ENCODE data around the gene RUSC1. TPM values are rescaled to one million over a fixed set of nuclear protein-coding genes. Genes with fewer than 3 reads are reported as not detected.

RUSC1 gene
- total RNA-seq, 1 donor: 15.6 TPM

DNA sequence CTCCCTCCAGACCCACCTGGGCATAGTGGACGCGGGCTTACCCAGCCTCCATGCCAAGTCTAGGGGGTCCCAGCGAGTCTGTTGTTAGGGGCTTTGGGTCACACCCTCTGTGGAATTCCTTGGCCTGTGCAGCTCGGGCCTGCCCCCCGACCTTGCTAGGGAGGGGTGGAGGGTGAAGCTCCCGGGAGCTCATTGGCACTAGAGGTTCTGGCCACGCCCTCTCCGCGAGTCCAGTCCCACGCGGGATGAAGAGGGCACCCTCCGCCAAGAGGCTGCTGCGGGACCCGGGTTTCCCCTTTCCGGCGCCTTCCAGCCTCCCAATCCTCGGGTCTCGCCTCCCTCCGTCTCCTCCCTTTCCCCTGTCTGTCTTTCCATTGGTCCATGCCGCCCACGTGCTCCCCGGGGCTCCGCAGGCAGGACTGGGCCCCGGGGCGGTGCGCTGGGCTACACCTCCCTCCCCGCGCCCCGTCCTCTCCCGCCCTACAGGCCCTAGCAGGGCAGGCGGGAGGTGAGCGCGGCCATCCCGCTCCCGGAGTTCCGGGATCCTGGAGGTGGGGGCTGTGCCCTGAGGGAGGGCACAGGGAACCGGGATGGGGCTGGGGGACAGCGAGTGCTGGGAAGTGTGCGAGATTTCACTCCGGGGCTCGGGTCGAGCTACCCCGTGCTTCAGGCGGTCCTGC lies 3.5 kb downstream of the RUSC1 start:
- DNase-seq (ENCODE audit: insufficient read length, low spot score, missing footprints): peak; percentile 100
- peak overlapping the region; percentile 86 for H2AFZ ChIP-seq (ENCODE audit: low read length)
- peaks cover 19% of the 10 kb centered on the region for H3K36me3 ChIP-seq (ENCODE audit: insufficient read depth, low read length)
- H3K4me2 ChIP-seq (ENCODE audit: insufficient read depth, low read length): peak overlapping the region; percentile 99
- H3K4me3 ChIP-seq (ENCODE audit: insufficient read depth, low read length): peak overlapping the region; percentile 86
- peaks cover 27% of the 10 kb centered on the region for H3K4me1 ChIP-seq (ENCODE audit: insufficient read depth, low read length)
- H4K20me1 ChIP-seq (ENCODE audit: insufficient read depth, low read length): peaks cover 27% of the 10 kb centered on the region
- H3K9me3 ChIP-seq (ENCODE audit: low read depth, low read length): no peaks in the 10 kb centered on the region
- H3K27me3 ChIP-seq (ENCODE audit: insufficient read depth, low read length): no peaks in the 10 kb centered on the region
- peak overlapping the region; percentile 70 for H3K27ac ChIP-seq (ENCODE audit: low read depth, low read length)
- TF ChIP-seq CTCF (IDR thresholded peaks at IDR 0.05; ENCODE audit: extremely low read depth, low read depth, low read length): no peak
- H3K79me2 ChIP-seq (ENCODE audit: insufficient read depth, low read length): peaks cover 35% of the 10 kb centered on the region

- Histone ChIP-seq H3K4me3 (ENCODE audit: insufficient read depth, low read length) (peak overlapping the region; percentile 86), H3K4me2 (ENCODE audit: insufficient read depth, low read length) (peak overlapping the region; percentile 99), H2AFZ (ENCODE audit: low read length) (peak overlapping the region; percentile 70), H3K27me3 (ENCODE audit: insufficient read depth, low read length) (no peaks in the 10 kb centered on the region), H3K79me2 (ENCODE audit: insufficient read depth, low read length) (peaks cover 35% of the 10 kb centered on the region), H4K20me1 (ENCODE audit: insufficient read depth, low read length) (peaks cover 27% of the 10 kb centered on the region), H3K9me3 (ENCODE audit: low read depth, low read length) (no peaks in the 10 kb centered on the region), H3K4me1 (ENCODE audit: insufficient read depth, low read length) (peaks cover 26% of the 10 kb centered on the region), H3K27ac (ENCODE audit: low read depth, low read length) (peak overlapping the region; percentile 70), H3K36me3 (ENCODE audit: insufficient read depth, low read length) (peaks cover 21% of the 10 kb centered on the region)
- peak; percentile 93 for DNase-seq (ENCODE audit: insufficient read length, low spot score, missing footprints)
- peak; percentile 53 for TF ChIP-seq CTCF (IDR thresholded peaks at IDR 0.05; ENCODE audit: extremely low read depth, low read depth, low read length)
Observed at GRCh38 chr1:155324717-155325602, 4.3 kb downstream of the RUSC1 start.

GRCh38 chr1:155325603-155325893 lies 4.9 kb downstream of the RUSC1 start:
- no peaks in the 10 kb centered on the region for H3K9me3 ChIP-seq (ENCODE audit: low read depth, low read length)
- H3K4me2 ChIP-seq (ENCODE audit: insufficient read depth, low read length): peak overlapping the region; percentile 99
- H3K4me3 ChIP-seq (ENCODE audit: insufficient read depth, low read length): peak overlapping the region; percentile 86
- no peaks in the 10 kb centered on the region for H3K27me3 ChIP-seq (ENCODE audit: insufficient read depth, low read length)
- H2AFZ ChIP-seq (ENCODE audit: low read length): no peak overlapping the region
- H3K36me3 ChIP-seq (ENCODE audit: insufficient read depth, low read length): peaks cover 24% of the 10 kb centered on the region
- DNase-seq (ENCODE audit: insufficient read length, low spot score, missing footprints): peak; percentile 74
- TF ChIP-seq CTCF (IDR thresholded peaks at IDR 0.05; ENCODE audit: extremely low read depth, low read depth, low read length): no peak
- peaks cover 35% of the 10 kb centered on the region for H3K79me2 ChIP-seq (ENCODE audit: insufficient read depth, low read length)
- peaks cover 20% of the 10 kb centered on the region for H3K4me1 ChIP-seq (ENCODE audit: insufficient read depth, low read length)
- H3K27ac ChIP-seq (ENCODE audit: low read depth, low read length): peak overlapping the region; percentile 32
- peaks cover 24% of the 10 kb centered on the region for H4K20me1 ChIP-seq (ENCODE audit: insufficient read depth, low read length)

GRCh38 chr1:155326020-155326526 lies 5.4 kb downstream of the RUSC1 start:
- no peak for TF ChIP-seq CTCF (IDR thresholded peaks at IDR 0.05; ENCODE audit: extremely low read depth, low read depth, low read length)
- Histone ChIP-seq H3K9me3 (ENCODE audit: low read depth, low read length) (no peaks in the 10 kb centered on the region), H3K4me3 (ENCODE audit: insufficient read depth, low read length) (no peak overlapping the region), H2AFZ (ENCODE audit: low read length) (no peak overlapping the region), H4K20me1 (ENCODE audit: insufficient read depth, low read length) (peaks cover 27% of the 10 kb centered on the region), H3K27ac (ENCODE audit: low read depth, low read length) (no peak overlapping the region), H3K4me1 (ENCODE audit: insufficient read depth, low read length) (peaks cover 19% of the 10 kb centered on the region), H3K36me3 (ENCODE audit: insufficient read depth, low read length) (peaks cover 29% of the 10 kb centered on the region), H3K79me2 (ENCODE audit: insufficient read depth, low read length) (peaks cover 37% of the 10 kb centered on the region), H3K27me3 (ENCODE audit: insufficient read depth, low read length) (no peaks in the 10 kb centered on the region), H3K4me2 (ENCODE audit: insufficient read depth, low read length) (no peak overlapping the region)
- DNase-seq (ENCODE audit: insufficient read length, low spot score, missing footprints): peak; percentile 47

All from osteoblast (primary cell).